ENCODE results near the gene LGMN.
"Not testable (repeated sequence)": the region's sequence is repeated elsewhere in the genome, so short reads cannot be mapped to it uniquely, and the experiment has no call there.

Gene LGMN

DNA sequence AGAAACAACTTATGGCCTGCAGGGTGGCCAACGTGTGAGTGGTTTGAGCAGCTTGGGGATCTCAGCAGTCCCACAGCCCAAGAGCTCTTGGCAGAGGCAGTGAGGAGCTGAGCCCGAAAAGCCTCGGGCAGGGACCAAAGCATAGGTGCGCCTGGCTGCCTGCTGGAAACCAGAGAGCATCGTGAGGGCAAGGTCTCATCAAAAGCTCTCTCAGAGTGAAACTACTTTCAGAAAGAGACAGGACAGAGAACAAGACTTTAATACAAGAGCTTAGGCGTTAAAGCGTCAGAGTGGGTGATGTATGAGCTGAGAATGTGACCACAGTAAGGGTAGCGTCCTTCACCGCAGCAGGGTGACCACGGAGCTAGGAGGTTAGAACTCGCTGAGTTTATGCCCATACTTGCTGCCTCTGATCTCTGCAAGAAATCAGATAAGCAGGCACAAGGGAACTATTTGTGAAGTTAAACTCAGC lies 30.8 kb downstream of the LGMN start (continued):
- TF ChIP-seq ZNF621 (tag by site-specific recombination; IDR thresholded peaks at IDR 0.05) = no peak
- TF ChIP-seq ZNF600 (tag by site-specific recombination; IDR thresholded peaks at IDR 0.05) = no peak
- TF ChIP-seq ZNF37A (tag by site-specific recombination; IDR thresholded peaks at IDR 0.05) = no peak
- no peak for TF ChIP-seq ZNF791 (tag by site-specific recombination; IDR thresholded peaks at IDR 0.05)
- TF ChIP-seq ZNF157 (tag by site-specific recombination; IDR thresholded peaks at IDR 0.05) = no peak
- no peak for TF ChIP-seq IKZF3 (tag by site-specific recombination; IDR thresholded peaks at IDR 0.05)
- TF ChIP-seq, protein P1, sequence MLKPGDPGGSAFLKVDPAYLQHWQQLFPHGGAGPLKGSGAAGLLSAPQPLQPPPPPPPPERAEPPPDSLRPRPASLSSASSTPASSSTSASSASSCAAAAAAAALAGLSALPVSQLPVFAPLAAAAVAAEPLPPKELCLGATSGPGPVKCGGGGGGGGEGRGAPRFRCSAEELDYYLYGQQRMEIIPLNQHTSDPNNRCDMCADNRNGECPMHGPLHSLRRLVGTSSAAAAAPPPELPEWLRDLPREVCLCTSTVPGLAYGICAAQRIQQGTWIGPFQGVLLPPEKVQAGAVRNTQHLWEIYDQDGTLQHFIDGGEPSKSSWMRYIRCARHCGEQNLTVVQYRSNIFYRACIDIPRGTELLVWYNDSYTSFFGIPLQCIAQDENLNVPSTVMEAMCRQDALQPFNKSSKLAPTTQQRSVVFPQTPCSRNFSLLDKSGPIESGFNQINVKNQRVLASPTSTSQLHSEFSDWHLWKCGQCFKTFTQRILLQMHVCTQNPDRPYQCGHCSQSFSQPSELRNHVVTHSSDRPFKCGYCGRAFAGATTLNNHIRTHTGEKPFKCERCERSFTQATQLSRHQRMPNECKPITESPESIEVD (tag by site-specific recombination; IDR thresholded peaks at IDR 0.05) = no peak
- no peak for TF ChIP-seq ZNF558 (tag by site-specific recombination; IDR thresholded peaks at IDR 0.05)

DNA sequence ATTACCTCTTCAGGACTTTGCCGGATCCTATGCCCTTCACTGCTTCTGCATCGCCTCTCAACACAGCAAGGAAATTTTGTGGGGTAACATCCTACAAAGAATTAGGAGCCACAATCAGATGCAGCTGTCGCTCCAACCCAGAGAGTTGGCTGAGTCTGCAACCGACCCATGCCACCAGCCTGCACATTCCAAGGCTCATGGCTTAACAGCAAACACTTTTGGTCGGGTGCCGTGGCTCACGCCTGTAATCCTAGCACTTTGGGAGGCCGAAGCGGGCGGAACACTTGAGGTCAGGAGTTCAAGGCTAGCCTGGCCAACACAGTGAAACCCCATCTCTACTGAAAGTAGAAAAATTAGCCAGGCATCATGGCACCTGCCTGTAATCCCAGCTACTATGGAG lies 32.3 kb downstream of the LGMN start:
- peaks cover 0 to 31% of the 10 kb centered on the region in 2 experiments; a peak in 1 of 3 replicates for H3K36me3 ChIP-seq (ENCODE audit: control insufficient read depth in 2 of 2, insufficient read depth in 1 of 2, low read length in 2 of 2)
- ChIA-PET POLR2A (no interaction called here), CTCF (interaction anchor here (0.7 to 5.5 kb wide), 3 partner anchors 30 to 658 kb away, joined by 3 to 76 read pairs (median 7); no protein-coding TSS in a partner anchor)
- H3K27ac ChIP-seq (ENCODE audit: extremely low read depth, low read depth, low read length) = no peak overlapping the region
- no peak overlapping the region for H3K4me3 ChIP-seq (ENCODE audit: low read depth, low read length)
- TF ChIP-seq ZBTB20 (tag by site-specific recombination; IDR thresholded peaks at IDR 0.05) = no peak
- peaks cover 3% of the 10 kb centered on the region for H3K4me1 ChIP-seq (ENCODE audit: control insufficient read depth, insufficient read depth, low read length)
- no peaks in the 10 kb centered on the region for H3K9me3 ChIP-seq (ENCODE audit: control insufficient read depth, insufficient read depth, low read depth, low read length)

DNA sequence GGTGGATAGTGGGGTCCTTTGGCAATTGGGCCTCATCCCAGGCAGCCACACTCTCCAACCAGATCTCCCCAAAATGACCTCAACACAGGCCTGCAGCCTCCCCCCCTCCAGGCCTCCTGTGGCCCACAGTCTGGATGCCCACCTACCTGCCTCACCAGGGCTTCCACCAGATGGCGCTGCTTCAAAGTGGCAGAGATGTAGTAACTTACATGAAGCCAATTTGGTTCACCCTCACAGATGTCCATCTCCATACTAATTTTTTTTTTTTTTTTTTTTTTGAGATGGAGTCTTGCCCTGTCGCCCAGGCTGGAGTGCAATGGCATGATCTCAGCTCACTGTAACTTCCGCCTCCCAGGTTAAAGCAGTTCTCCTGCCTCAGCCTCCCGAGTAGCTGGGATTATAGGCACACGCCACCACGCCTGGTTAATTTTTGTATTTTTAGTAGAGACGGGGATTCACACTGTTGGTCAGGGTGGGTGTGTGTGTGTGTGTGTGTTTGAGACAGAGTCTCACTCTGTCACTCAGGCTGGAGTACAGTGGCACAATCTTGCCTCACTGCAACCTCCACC lies 33.6 kb downstream of the LGMN start:
- TF ChIP-seq, protein P2, sequence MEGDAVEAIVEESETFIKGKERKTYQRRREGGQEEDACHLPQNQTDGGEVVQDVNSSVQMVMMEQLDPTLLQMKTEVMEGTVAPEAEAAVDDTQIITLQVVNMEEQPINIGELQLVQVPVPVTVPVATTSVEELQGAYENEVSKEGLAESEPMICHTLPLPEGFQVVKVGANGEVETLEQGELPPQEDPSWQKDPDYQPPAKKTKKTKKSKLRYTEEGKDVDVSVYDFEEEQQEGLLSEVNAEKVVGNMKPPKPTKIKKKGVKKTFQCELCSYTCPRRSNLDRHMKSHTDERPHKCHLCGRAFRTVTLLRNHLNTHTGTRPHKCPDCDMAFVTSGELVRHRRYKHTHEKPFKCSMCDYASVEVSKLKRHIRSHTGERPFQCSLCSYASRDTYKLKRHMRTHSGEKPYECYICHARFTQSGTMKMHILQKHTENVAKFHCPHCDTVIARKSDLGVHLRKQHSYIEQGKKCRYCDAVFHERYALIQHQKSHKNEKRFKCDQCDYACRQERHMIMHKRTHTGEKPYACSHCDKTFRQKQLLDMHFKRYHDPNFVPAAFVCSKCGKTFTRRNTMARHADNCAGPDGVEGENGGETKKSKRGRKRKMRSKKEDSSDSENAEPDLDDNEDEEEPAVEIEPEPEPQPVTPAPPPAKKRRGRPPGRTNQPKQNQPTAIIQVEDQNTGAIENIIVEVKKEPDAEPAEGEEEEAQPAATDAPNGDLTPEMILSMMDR (tag by site-specific recombination; IDR thresholded peaks at IDR 0.05) = peak; percentile 67
- 0 out of 2 replicates have a peak, but pooled peaks have one; percentile 23 for TF ChIP-seq ZNF76 (tag by site-specific recombination; IDR thresholded peaks at IDR 0.05; ENCODE audit: borderline replicate concordance, low read depth)
- TF ChIP-seq GLIS2 (tag by site-specific recombination; IDR thresholded peaks at IDR 0.05) = 0 out of 2 replicates have a peak, but pooled peaks have one; percentile 21
- TF ChIP-seq, protein P3, sequence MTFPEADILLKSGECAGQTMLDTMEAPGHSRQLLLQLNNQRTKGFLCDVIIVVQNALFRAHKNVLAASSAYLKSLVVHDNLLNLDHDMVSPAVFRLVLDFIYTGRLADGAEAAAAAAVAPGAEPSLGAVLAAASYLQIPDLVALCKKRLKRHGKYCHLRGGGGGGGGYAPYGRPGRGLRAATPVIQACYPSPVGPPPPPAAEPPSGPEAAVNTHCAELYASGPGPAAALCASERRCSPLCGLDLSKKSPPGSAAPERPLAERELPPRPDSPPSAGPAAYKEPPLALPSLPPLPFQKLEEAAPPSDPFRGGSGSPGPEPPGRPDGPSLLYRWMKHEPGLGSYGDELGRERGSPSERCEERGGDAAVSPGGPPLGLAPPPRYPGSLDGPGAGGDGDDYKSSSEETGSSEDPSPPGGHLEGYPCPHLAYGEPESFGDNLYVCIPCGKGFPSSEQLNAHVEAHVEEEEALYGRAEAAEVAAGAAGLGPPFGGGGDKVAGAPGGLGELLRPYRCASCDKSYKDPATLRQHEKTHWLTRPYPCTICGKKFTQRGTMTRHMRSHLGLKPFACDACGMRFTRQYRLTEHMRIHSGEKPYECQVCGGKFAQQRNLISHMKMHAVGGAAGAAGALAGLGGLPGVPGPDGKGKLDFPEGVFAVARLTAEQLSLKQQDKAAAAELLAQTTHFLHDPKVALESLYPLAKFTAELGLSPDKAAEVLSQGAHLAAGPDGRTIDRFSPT (tag by site-specific recombination; IDR thresholded peaks at IDR 0.05) = 0 out of 2 replicates have a peak, but pooled peaks have one; percentile 18
- peak; percentile 99 for TF ChIP-seq ZNF2 (tag by site-specific recombination; IDR thresholded peaks at IDR 0.05)
- TF ChIP-seq, protein P4, sequence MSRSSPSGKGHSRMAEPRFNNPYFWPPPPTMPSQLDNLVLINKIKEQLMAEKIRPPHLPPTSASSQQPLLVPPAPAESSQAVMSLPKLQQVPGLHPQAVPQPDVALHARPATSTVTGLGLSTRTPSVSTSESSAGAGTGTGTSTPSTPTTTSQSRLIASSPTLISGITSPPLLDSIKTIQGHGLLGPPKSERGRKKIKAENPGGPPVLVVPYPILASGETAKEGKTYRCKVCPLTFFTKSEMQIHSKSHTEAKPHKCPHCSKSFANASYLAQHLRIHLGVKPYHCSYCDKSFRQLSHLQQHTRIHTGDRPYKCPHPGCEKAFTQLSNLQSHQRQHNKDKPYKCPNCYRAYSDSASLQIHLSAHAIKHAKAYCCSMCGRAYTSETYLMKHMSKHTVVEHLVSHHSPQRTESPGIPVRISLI (tag by site-specific recombination; IDR thresholded peaks at IDR 0.05) = peak; percentile 70; the same call in 1 of the 2 replicates
- peak; percentile 72 for TF ChIP-seq ZNF654 (tag by site-specific recombination; IDR thresholded peaks at IDR 0.05; ENCODE audit: low read depth)
- H3K27ac ChIP-seq (ENCODE audit: extremely low read depth, low read depth, low read length); H3K4me3 ChIP-seq (ENCODE audit: low read depth, low read length); H3K4me1 ChIP-seq (ENCODE audit: control insufficient read depth, insufficient read depth, low read length); H3K9me3 ChIP-seq (ENCODE audit: control insufficient read depth, insufficient read depth, low read depth, low read length): not testable (repeated sequence)
- POLR2A ChIA-PET = interaction anchor here (0.6 to 1.4 kb wide), 2 partner anchors 11 to 26 kb away, joined by 4 to 5 read pairs; no protein-coding TSS in a partner anchor
- peaks cover 0 to 44% of the 10 kb centered on the region in 2 experiments; a peak in 1 of 3 replicates for H3K36me3 ChIP-seq (ENCODE audit: control insufficient read depth in 2 of 2, insufficient read depth in 1 of 2, low read length in 2 of 2)
- CTCF ChIA-PET = interaction anchor here (0.6 to 5.5 kb wide), 11 partner anchors 11 to 483 kb away, joined by 3 to 76 read pairs (median 4); no protein-coding TSS in a partner anchor

All from HEK293 (cell line).